GM23338 (cell line): Measurements from ENCODE around the gene PPBP. TPM values are rescaled to one million over a fixed set of nuclear protein-coding genes. Genes with fewer than 3 reads are reported as not detected.

Source experiments
- ATAC-seq: fragments of 200-7000 bp; cut with Tn5 transposase; 3 replicates; pipeline ENCODE4 v1.9.1; 2020
- DNase-seq: peaks from one replicate; pipeline ENCODE4 v3.0.0-alpha.2; 2015; ENCODE audit warnings: low spot score
- H2AFZ ChIP-seq: fragments of 200-600 bp; sonication (generic); 2 replicates; pipeline ENCODE4 v1.8.0; 2016; ENCODE audit warnings: antibody characterized with exemption, mild to moderate bottlenecking, moderate library complexity
- H3F3A ChIP-seq: fragments of 200-600 bp; sonication (generic); replicated peaks from 2 replicates; pipeline ENCODE4 v1.8.0; 2017; ENCODE audit warnings: antibody characterized with exemption, mixed run types, low read depth
- H3K27ac ChIP-seq: fragments of 200-600 bp; sonication (generic); 2 replicates; pipeline ENCODE4 v1.6.1; 2016; ENCODE audit warnings: low read depth
- H3K27me3 ChIP-seq: fragments of 200-600 bp; sonication (generic); 2 replicates; pipeline ENCODE4 v1.8.0; 2016; ENCODE audit warnings: mild to moderate bottlenecking, mixed run types, moderate library complexity; ENCODE audit not compliant: insufficient read depth
- H3K36me3 ChIP-seq: fragments of 200-600 bp; sonication (generic); 2 replicates; pipeline ENCODE4 v1.8.0; 2016; ENCODE audit warnings: mild to moderate bottlenecking; ENCODE audit not compliant: insufficient read depth
- H3K4me1 ChIP-seq: fragments of 200-600 bp; sonication (generic); 2 replicates; pipeline ENCODE4 v1.8.0; 2016; ENCODE audit warnings: mild to moderate bottlenecking, moderate library complexity; ENCODE audit not compliant: insufficient read depth
- H3K4me2 ChIP-seq: fragments of 200-600 bp; sonication (generic); 2 replicates; pipeline ENCODE4 v1.7.1; 2017; ENCODE audit warnings: mixed run types
- H3K4me3 ChIP-seq: fragments of 200-600 bp; sonication (generic); 2 replicates; pipeline ENCODE4 v1.6.1; 2016; ENCODE audit warnings: mixed run types
- H3K79me2 ChIP-seq: fragments of 200-600 bp; sonication (generic); replicated peaks from 2 replicates; pipeline ENCODE4 v1.8.0; 2017; ENCODE audit warnings: mild to moderate bottlenecking; ENCODE audit not compliant: insufficient read depth
- H3K9me2 ChIP-seq: fragments of 200-600 bp; sonication (generic); 2 replicates; pipeline ENCODE4 v1.8.0; 2017; ENCODE audit not compliant: insufficient read depth
- H4K20me1 ChIP-seq: fragments of 200-600 bp; sonication (generic); replicated peaks from 2 replicates; pipeline ENCODE4 v1.8.0; 2017; ENCODE audit warnings: mild to moderate bottlenecking; ENCODE audit not compliant: insufficient read depth
- H3K27ac Mint-ChIP-seq: 2 replicates; pipeline ENCODE4 v1.8.0; 2020; ENCODE audit warnings: inconsistent platforms, mild to moderate bottlenecking, moderate library complexity, mixed read lengths
- H3K27me3 Mint-ChIP-seq: 3 replicates; pipeline ENCODE4 v1.8.0; 2022; ENCODE audit warnings: low read depth, mild to moderate bottlenecking, moderate library complexity, mixed read lengths, inconsistent platforms; ENCODE audit not compliant: insufficient read depth, poor library complexity
- H3K36me3 Mint-ChIP-seq: 3 replicates; pipeline ENCODE4 v1.8.0; 2021; ENCODE audit warnings: low read depth, mild to moderate bottlenecking, inconsistent platforms, moderate library complexity, mixed read lengths
- H3K4me1 Mint-ChIP-seq: 3 replicates; pipeline ENCODE4 v1.8.0; 2020; ENCODE audit warnings: mild to moderate bottlenecking, inconsistent platforms, mixed read lengths
- H3K4me3 Mint-ChIP-seq: 3 replicates; pipeline ENCODE4 v1.8.0; 2021; ENCODE audit warnings: moderate library complexity, mild to moderate bottlenecking, inconsistent platforms, mixed read lengths
- H3K9me3 Mint-ChIP-seq: 3 replicates; pipeline ENCODE4 v1.8.0; 2020; ENCODE audit warnings: moderate library complexity, mild to moderate bottlenecking, inconsistent platforms, mixed read lengths
- EZH2 ChIP-seq: fragments of 200-600 bp; sonication (generic); IDR thresholded peaks from one replicate; pipeline ENCODE4 v1.8.0; 2017; ENCODE audit warnings: antibody characterized with exemption, mild to moderate bottlenecking, low read depth; ENCODE audit not compliant: unreplicated experiment
- EZH2phosphoT487 ChIP-seq: fragments of 200-600 bp; sonication (generic); IDR thresholded peaks from one replicate; pipeline ENCODE4 v1.8.1; 2018; ENCODE audit warnings: antibody characterized with exemption; ENCODE audit not compliant: unreplicated experiment
- JUNB ChIP-seq: IDR thresholded peaks from one replicate; pipeline ENCODE4 v1.6.1; 2016; ENCODE audit warnings: antibody characterized with exemption; ENCODE audit not compliant: unreplicated experiment
- NANOG ChIP-seq: IDR thresholded peaks from 2 replicates; pipeline ENCODE4 v1.6.1; 2016; ENCODE audit warnings: antibody characterized with exemption, borderline replicate concordance
- POLR2AphosphoS5 ChIP-seq: IDR thresholded peaks from 2 replicates; pipeline ENCODE4 v1.6.1; 2016; ENCODE audit warnings: antibody characterized with exemption, low read depth
- STAT1 ChIP-seq: IDR thresholded peaks from one replicate; pipeline ENCODE4 v1.6.1; 2016; ENCODE audit warnings: antibody characterized with exemption; ENCODE audit not compliant: unreplicated experiment
- ZNF331 ChIP-seq: fragments of 250-450 bp; sonication (Bioruptor Pico); IDR thresholded peaks from 2 replicates; pipeline ENCODE4 v1.5.0; 2020; ENCODE audit warnings: low read depth, mild to moderate bottlenecking, moderate library complexity
- polyA plus RNA-seq: library from polyadenylated mRNA; unstranded; fragments of >200 nt; fragmentation: Nextera tagmentation; extraction: Ambion mirVana; gene quantifications from 2 replicates; pipeline ENCODE4 v1.2.1, GENCODE V29; 2016
- total RNA-seq: library from RNA; depleted of rRNA; stranded (reverse); fragments of >200 nt; shearing (Covaris generic); gene quantifications from 2 replicates; pipeline ENCODE4 v1.2.3, GENCODE V29; 2014
- TF ChIP-seq, protein P1 (sequence below), 2 experiments: fragments of 200-600 bp in 1 of 2; sonication (generic) in 1 of 2; conservative IDR thresholded peaks; 2 replicates each; pipeline versions ENCODE4 v1.5.1 to v1.6.1; 2016 to 2017; ENCODE audit warnings: antibody characterized with exemption in 2 of 2, low read depth in 2 of 2, mild to moderate bottlenecking in 2 of 2, moderate library complexity in 1 of 2
- TF ChIP-seq, protein P2 (sequence below): IDR thresholded peaks from one replicate; pipeline ENCODE4 v1.6.1; 2018; ENCODE audit warnings: antibody characterized with exemption; ENCODE audit not compliant: unreplicated experiment
- TF ChIP-seq, protein P3 (sequence below): IDR thresholded peaks from 2 replicates; pipeline ENCODE4 v1.6.1; 2016; ENCODE audit warnings: antibody characterized with exemption

Gene PPBP
- total and polyA plus RNA-seq, 2 experiments from 2014 or later, result 0.35 to 0.50 TPM

DNA sequence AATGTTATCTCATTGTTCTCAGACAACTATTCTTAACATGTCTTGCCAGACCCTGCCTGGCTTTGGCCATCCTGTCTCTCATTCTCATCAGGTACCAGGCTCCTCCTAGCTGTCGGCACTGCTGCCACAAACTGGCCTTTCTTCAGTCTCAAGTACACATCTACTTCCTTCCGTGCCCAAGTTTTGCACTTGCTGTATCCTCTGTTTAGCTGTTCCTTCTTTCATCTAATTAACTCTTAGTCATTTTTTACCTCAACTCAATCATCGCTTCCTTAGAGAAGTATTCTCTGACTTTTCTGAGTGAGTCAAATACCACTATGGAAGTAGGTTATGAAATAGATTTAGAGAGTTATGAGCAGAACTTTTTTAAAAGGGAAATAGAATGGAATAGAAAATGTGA is 30.8 kb upstream of the PPBP start:
- TF ChIP-seq, protein P1, sequence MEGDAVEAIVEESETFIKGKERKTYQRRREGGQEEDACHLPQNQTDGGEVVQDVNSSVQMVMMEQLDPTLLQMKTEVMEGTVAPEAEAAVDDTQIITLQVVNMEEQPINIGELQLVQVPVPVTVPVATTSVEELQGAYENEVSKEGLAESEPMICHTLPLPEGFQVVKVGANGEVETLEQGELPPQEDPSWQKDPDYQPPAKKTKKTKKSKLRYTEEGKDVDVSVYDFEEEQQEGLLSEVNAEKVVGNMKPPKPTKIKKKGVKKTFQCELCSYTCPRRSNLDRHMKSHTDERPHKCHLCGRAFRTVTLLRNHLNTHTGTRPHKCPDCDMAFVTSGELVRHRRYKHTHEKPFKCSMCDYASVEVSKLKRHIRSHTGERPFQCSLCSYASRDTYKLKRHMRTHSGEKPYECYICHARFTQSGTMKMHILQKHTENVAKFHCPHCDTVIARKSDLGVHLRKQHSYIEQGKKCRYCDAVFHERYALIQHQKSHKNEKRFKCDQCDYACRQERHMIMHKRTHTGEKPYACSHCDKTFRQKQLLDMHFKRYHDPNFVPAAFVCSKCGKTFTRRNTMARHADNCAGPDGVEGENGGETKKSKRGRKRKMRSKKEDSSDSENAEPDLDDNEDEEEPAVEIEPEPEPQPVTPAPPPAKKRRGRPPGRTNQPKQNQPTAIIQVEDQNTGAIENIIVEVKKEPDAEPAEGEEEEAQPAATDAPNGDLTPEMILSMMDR (conservative IDR thresholded peaks at IDR 0.05; ENCODE audit: low read depth in 2 of 2), result peak in 1 of 2 experiments; percentile 21; a peak in 1 of 4 replicates
- TF ChIP-seq POLR2AphosphoS5, result no peak
- no peaks in the 10 kb centered on the region for H3K9me3 Mint-ChIP-seq
- H3K4me3 Mint-ChIP-seq, result no peak overlapping the region
- no peaks in the 10 kb centered on the region for H3K36me3 Mint-ChIP-seq
- ATAC-seq (no peak), DNase-seq (no peak)
- Histone ChIP-seq H3K27ac (no peak overlapping the region), H2AFZ (no peak overlapping the region), H3K9me2 (peaks cover 9% of the 10 kb centered on the region; the same call in 1 of the 2 replicates), H3K4me1 (peaks cover 21% of the 10 kb centered on the region), H3K4me3 (no peak overlapping the region), H3K79me2 (no peaks in the 10 kb centered on the region), H3K27me3 (no peaks in the 10 kb centered on the region), H4K20me1 (no peaks in the 10 kb centered on the region), H3K36me3 (no peaks in the 10 kb centered on the region), H3K4me2 (no peak overlapping the region), H3F3A (peaks cover 3% of the 10 kb centered on the region; the same call in 1 of the 2 replicates)
- H3K27ac Mint-ChIP-seq, result no peak overlapping the region
- H3K27me3 Mint-ChIP-seq, result no peaks in the 10 kb centered on the region
- H3K4me1 Mint-ChIP-seq, result peaks cover 25% of the 10 kb centered on the region; the same call in 2 of the 3 replicates

DNA sequence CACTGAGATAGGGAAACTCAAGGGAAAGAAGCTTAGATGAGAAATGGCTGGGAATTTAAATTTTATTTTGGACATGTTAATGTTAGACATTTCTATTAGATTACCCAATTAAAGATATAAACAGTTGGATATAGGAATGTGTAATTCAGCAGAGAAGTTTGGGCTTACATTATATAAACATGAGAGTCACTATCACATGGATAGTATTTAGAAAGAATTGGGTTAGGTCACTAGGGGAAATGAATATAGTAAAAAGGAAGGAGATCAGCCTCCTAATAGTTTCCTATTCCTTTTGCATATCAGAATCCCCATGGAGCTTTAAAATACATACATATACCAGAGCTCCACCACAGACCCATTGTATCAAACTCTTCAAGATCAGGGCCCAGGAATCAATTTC is 30.1 kb upstream of the PPBP start:
- DNase-seq (no peak), ATAC-seq (no peak)
- H3K4me2 ChIP-seq, result no peak overlapping the region
- peaks cover 21% of the 10 kb centered on the region for H3K4me1 ChIP-seq
- no peaks in the 10 kb centered on the region for H3K27me3 ChIP-seq
- H3K36me3 ChIP-seq, result no peaks in the 10 kb centered on the region
- H4K20me1 ChIP-seq, result no peaks in the 10 kb centered on the region
- no peaks in the 10 kb centered on the region for H3K9me3 Mint-ChIP-seq
- TF ChIP-seq NANOG (no peak), ZNF331 (CRISPR knock-in tag) (no peak)
- H3K4me3 Mint-ChIP-seq, result no peak overlapping the region
- H2AFZ ChIP-seq, result no peak overlapping the region
- H3K4me1 Mint-ChIP-seq, result peaks cover 25% of the 10 kb centered on the region; the same call in 2 of the 3 replicates
- peaks cover 15% of the 10 kb centered on the region; the same call in 1 of the 2 replicates for H3K9me2 ChIP-seq
- no peak overlapping the region for H3K27ac ChIP-seq
- H3K4me3 ChIP-seq, result no peak overlapping the region
- no peaks in the 10 kb centered on the region for H3K36me3 Mint-ChIP-seq
- no peaks in the 10 kb centered on the region for H3K27me3 Mint-ChIP-seq
- no peak overlapping the region for H3K27ac Mint-ChIP-seq
- H3K79me2 ChIP-seq, result no peaks in the 10 kb centered on the region
- H3F3A ChIP-seq, result peaks cover 3% of the 10 kb centered on the region; the same call in 1 of the 2 replicates

DNA sequence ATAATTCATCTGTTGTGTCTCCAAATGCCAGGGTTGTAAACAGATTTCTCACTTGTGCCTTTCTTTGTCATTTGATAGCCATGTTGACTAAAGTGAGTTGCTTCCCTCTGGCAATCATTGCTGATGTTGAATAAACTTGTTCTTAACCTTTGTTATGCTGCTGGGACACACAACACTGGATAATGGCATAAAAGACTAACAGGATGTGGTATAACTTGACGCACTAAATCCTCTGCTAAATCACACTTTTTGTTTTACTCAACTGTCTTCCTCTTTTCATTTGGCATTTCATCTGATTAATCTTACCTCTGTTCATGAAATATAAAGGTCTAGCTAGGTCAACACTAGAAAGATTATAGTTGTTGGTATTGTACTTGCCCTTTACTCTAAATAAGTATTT is 28.1 kb upstream of the PPBP start:
- Histone ChIP-seq H3K4me2 (peak overlapping the region; percentile 45), H3K4me3 (no peak overlapping the region), H3K36me3 (no peaks in the 10 kb centered on the region), H3K4me1 (peaks cover 21% of the 10 kb centered on the region), H3K9me2 (peaks cover 15% of the 10 kb centered on the region; the same call in 1 of the 2 replicates), H3K79me2 (no peaks in the 10 kb centered on the region), H3K27me3 (no peaks in the 10 kb centered on the region), H3F3A (peaks cover 3% of the 10 kb centered on the region; the same call in 1 of the 2 replicates), H3K27ac (no peak overlapping the region), H4K20me1 (no peaks in the 10 kb centered on the region), H2AFZ (no peak overlapping the region)
- Mint-ChIP-seq H3K9me3 (no peaks in the 10 kb centered on the region), H3K36me3 (no peaks in the 10 kb centered on the region), H3K4me3 (no peak overlapping the region), H3K27me3 (no peaks in the 10 kb centered on the region), H3K27ac (no peak overlapping the region), H3K4me1 (peaks cover 25% of the 10 kb centered on the region; the same call in 2 of the 3 replicates)
- ATAC-seq, result no peak
- no peak for DNase-seq
- TF ChIP-seq NANOG (no peak), EZH2 (no peak), STAT1 (no peak), EZH2phosphoT487 (no peak), POLR2AphosphoS5 (no peak), JUNB (no peak), ZNF331 (CRISPR knock-in tag) (no peak)
- TF ChIP-seq, protein P2, sequence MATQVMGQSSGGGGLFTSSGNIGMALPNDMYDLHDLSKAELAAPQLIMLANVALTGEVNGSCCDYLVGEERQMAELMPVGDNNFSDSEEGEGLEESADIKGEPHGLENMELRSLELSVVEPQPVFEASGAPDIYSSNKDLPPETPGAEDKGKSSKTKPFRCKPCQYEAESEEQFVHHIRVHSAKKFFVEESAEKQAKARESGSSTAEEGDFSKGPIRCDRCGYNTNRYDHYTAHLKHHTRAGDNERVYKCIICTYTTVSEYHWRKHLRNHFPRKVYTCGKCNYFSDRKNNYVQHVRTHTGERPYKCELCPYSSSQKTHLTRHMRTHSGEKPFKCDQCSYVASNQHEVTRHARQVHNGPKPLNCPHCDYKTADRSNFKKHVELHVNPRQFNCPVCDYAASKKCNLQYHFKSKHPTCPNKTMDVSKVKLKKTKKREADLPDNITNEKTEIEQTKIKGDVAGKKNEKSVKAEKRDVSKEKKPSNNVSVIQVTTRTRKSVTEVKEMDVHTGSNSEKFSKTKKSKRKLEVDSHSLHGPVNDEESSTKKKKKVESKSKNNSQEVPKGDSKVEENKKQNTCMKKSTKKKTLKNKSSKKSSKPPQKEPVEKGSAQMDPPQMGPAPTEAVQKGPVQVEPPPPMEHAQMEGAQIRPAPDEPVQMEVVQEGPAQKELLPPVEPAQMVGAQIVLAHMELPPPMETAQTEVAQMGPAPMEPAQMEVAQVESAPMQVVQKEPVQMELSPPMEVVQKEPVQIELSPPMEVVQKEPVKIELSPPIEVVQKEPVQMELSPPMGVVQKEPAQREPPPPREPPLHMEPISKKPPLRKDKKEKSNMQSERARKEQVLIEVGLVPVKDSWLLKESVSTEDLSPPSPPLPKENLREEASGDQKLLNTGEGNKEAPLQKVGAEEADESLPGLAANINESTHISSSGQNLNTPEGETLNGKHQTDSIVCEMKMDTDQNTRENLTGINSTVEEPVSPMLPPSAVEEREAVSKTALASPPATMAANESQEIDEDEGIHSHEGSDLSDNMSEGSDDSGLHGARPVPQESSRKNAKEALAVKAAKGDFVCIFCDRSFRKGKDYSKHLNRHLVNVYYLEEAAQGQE, result no peak
- TF ChIP-seq, protein P3, sequence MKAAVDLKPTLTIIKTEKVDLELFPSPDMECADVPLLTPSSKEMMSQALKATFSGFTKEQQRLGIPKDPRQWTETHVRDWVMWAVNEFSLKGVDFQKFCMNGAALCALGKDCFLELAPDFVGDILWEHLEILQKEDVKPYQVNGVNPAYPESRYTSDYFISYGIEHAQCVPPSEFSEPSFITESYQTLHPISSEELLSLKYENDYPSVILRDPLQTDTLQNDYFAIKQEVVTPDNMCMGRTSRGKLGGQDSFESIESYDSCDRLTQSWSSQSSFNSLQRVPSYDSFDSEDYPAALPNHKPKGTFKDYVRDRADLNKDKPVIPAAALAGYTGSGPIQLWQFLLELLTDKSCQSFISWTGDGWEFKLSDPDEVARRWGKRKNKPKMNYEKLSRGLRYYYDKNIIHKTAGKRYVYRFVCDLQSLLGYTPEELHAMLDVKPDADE, result no peak
- TF ChIP-seq, protein P1 (conservative IDR thresholded peaks at IDR 0.05; ENCODE audit: low read depth in 2 of 2), result no peak
